Natural killer cell (primary cell): ENCODE measurements around the gene TMEM179B. TPM values are rescaled to one million over a fixed set of nuclear protein-coding genes. Genes with fewer than 3 reads are reported as not detected.

Source experiments
- ATAC-seq, 3 donors: fragments of 150-1000 bp in 2 of 3; fragments of 200-7000 bp in 1 of 3; cut with Tn5 transposase; 1 replicate in 1 of 3; 2 replicates in 2 of 3; pipeline ENCODE4 v1.10.0; 2021; ENCODE audit warnings: mild to moderate bottlenecking in 2 of 3, moderate library complexity in 2 of 3
- DNase-seq, 2 donors: peaks; one replicate each; pipeline versions ENCODE4 v3.0.0 to v3.0.0-alpha.2; 2013 to 2021; ENCODE audit warnings: mixed read lengths in 1 of 2
- H3K27ac ChIP-seq: one replicate; pipeline ENCODE4 v1.5.1; 2013; ENCODE audit warnings: mild to moderate bottlenecking, low read length
- H3K27me3 ChIP-seq: one replicate; pipeline ENCODE4 v1.6.1; 2013; ENCODE audit warnings: low read length; ENCODE audit not compliant: control insufficient read depth, insufficient read depth
- H3K36me3 ChIP-seq: one replicate; pipeline ENCODE4 v1.6.1; 2013; ENCODE audit warnings: low read length; ENCODE audit not compliant: control insufficient read depth, insufficient read depth
- H3K4me1 ChIP-seq: one replicate; pipeline ENCODE4 v1.6.1; 2013; ENCODE audit warnings: low read length; ENCODE audit not compliant: control insufficient read depth, insufficient read depth
- H3K4me3 ChIP-seq: one replicate; pipeline ENCODE4 v1.5.1; 2013; ENCODE audit warnings: low read length
- H3K9me3 ChIP-seq: one replicate; pipeline ENCODE4 v1.6.1; 2013; ENCODE audit warnings: low read length; ENCODE audit not compliant: control insufficient read depth, insufficient read depth
- H3K27ac Mint-ChIP-seq, 2 donors: one replicate each; pipeline ENCODE4 v1.8.0; 2022; ENCODE audit warnings: mild to moderate bottlenecking in 2 of 2, mixed read lengths in 2 of 2, moderate library complexity in 1 of 2
- H3K27me3 Mint-ChIP-seq, 2 donors: one replicate each; pipeline ENCODE4 v1.8.0; 2022; ENCODE audit warnings: low read depth in 2 of 2, mixed read lengths in 2 of 2
- H3K36me3 Mint-ChIP-seq: one replicate; pipeline ENCODE4 v1.8.0; 2022; ENCODE audit warnings: mixed read lengths
- H3K4me1 Mint-ChIP-seq, 2 donors: one replicate each; pipeline ENCODE4 v1.8.0; 2022; ENCODE audit warnings: mixed read lengths in 2 of 2
- H3K4me3 Mint-ChIP-seq: one replicate; pipeline ENCODE4 v1.8.0; 2022; ENCODE audit warnings: mild to moderate bottlenecking, moderate library complexity, mixed read lengths
- H3K9me3 Mint-ChIP-seq, 2 donors: one replicate each; pipeline ENCODE4 v1.8.0; 2022; ENCODE audit warnings: mixed read lengths in 2 of 2
- CTCF ChIP-seq: fragments of 200-600 bp; IDR thresholded peaks from one replicate; pipeline ENCODE4 v1.8.0; 2022; ENCODE audit warnings: antibody characterized with exemption
- WGBS: methylation state at CpG from one replicate; pipeline ENCODE4 v1.1.7; 2013; ENCODE audit warnings: missing lambda C conversion rate; ENCODE audit not compliant: insufficient coverage; 5-methylcytosine and 5-hydroxymethylcytosine counted together
- intact Hi-C: fragments of 100-400 bp; cut with micrococcal nuclease; formaldehyde crosslinking; loops from one replicate; pipeline ENCODE4 v1.14.2; 2022
- total RNA-seq, 4 donors: library from RNA; stranded (reverse); fragments of 120-200 nt in 1 of 4; gene quantifications; one replicate each; pipeline versions ENCODE4 v1.2.3 to v1.2.4, GENCODE V29; 2013 to 2022

The TMEM179B gene
- total RNA-seq, 3 donors from 2014 or later (not counting 1 experiment from before 2014, with no cell fraction given): 33.7 to 41.1 (median 36.3) TPM

- Histone ChIP-seq H3K36me3 (peaks cover 13% of the 10 kb centered on the region), H3K27ac (peak overlapping the region; percentile 91), H3K4me1 (peaks cover 39% of the 10 kb centered on the region), H3K4me3 (peak overlapping the region; percentile 99), H3K9me3 (no peaks in the 10 kb centered on the region), H3K27me3 (no peaks in the 10 kb centered on the region)
- Mint-ChIP-seq H3K4me1 (peaks cover 29 to 42% of the 10 kb centered on the region in 2 donors), H3K4me3 (peak overlapping the region; percentile 89), H3K27ac (peak overlapping the region; percentile 94 to 96), H3K36me3 (no peaks in the 10 kb centered on the region), H3K9me3 (no peaks in the 10 kb centered on the region), H3K27me3 (no peaks in the 10 kb centered on the region)
- ATAC-seq (peak; percentile 69 to 84 (median 70)), DNase-seq (peak; percentile 89 to 92)
- TF ChIP-seq CTCF: peak; percentile 99
- WGBS: 2% methylated on average over 51 of the region's 51 CpGs
- intact Hi-C loops: loop anchor here (1.0 to 2.0 kb wide), 6 partner anchors 15 to 362 kb away; partner anchors contain the start of genes TAF6L and ZBTB3
Observed at GRCh38 chr11:62786318-62787004, 741 bp upstream of the TMEM179B start.

DNA sequence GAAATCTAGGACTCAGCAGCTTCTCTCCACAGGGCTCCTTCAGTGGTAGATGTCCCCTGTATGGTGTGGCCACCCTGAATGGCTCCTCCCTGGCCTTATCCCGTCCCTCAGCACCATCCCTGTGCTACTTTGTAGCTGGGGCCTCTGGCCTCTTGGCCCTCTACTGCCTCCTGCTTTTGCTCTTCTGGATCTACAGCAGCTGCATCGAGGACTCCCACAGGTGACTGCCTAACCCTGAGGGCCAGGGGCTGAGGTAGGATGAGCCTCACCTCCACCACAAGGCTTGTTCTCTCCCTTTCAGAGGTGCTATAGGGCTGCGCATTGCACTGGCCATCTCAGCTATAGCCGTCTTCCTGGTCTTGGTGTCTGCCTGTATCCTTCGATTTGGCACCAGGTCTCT, 1.8 kb downstream of the TMEM179B start:
- H3K27me3 Mint-ChIP-seq: no peaks in the 10 kb centered on the region
- H3K36me3 Mint-ChIP-seq: peaks cover under 1% of the 10 kb centered on the region
- peaks cover 48% of the 10 kb centered on the region for H3K4me1 ChIP-seq
- no peak for DNase-seq
- H3K36me3 ChIP-seq: peaks cover 26% of the 10 kb centered on the region
- peak overlapping the region; percentile 86 to 94 for H3K27ac Mint-ChIP-seq
- H3K27ac ChIP-seq: no peak overlapping the region
- H3K9me3 ChIP-seq: no peaks in the 10 kb centered on the region
- peak overlapping the region; percentile 75 for H3K4me3 Mint-ChIP-seq
- no peaks in the 10 kb centered on the region for H3K9me3 Mint-ChIP-seq
- no peak for TF ChIP-seq CTCF
- no peaks in the 10 kb centered on the region for H3K27me3 ChIP-seq
- H3K4me1 Mint-ChIP-seq: peaks cover 37 to 50% of the 10 kb centered on the region in 2 donors
- intact Hi-C loops: no loop called here
- no peak overlapping the region for H3K4me3 ChIP-seq
- no peak for ATAC-seq
- WGBS: 85% methylated on average over 5 of the region's 5 CpGs

DNA sequence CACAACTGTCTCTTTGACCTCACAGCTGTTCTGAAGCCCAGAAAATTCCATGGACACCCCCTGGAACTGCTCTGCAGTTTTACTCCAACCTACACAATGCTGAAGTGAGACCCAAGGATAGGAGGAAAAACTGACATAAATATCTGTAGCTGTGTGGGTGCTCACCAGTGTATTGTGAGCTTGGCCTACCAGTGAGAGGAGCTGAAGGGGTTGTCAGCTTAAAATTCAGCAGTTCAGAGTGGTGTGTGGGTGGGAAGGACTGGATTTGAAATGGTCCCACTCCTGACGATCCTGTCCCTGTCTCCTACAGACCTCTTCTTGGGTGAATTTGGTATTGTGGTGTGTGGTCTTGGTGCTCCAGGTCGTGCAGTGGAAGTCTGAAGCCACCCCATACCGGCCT, 2.4 kb downstream of the TMEM179B start:
- 86% methylated on average over 3 of the region's 3 CpGs for WGBS
- Mint-ChIP-seq H3K4me3 (peak overlapping the region; percentile 75), H3K36me3 (peaks cover 6% of the 10 kb centered on the region), H3K27me3 (no peaks in the 10 kb centered on the region), H3K9me3 (no peaks in the 10 kb centered on the region), H3K27ac (peak overlapping the region; percentile 86 to 94), H3K4me1 (peaks cover 42 to 50% of the 10 kb centered on the region in 2 donors)
- Histone ChIP-seq H3K27me3 (no peaks in the 10 kb centered on the region), H3K9me3 (no peaks in the 10 kb centered on the region), H3K4me1 (peaks cover 48% of the 10 kb centered on the region), H3K4me3 (no peak overlapping the region), H3K27ac (no peak overlapping the region), H3K36me3 (peaks cover 32% of the 10 kb centered on the region)
- DNase-seq: no peak
- no peak for TF ChIP-seq CTCF
- intact Hi-C loops: no loop called here
- ATAC-seq: no peak
